GM19193 (cell line): ENCODE results near the gene ARHGDIA.

Experiments used
- POLR2A ChIP-seq: IDR thresholded peaks from 4 replicates; pipeline ENCODE4 v1.6.1; 2011; ENCODE audit not compliant: insufficient read depth, insufficient read length; ENCODE audit errors: extremely low read depth

Gene ARHGDIA

GRCh38 chr17:81870981-81871386 is at the start of gene ARHGDIA:
ARHGDIA (minus strand) TSS chr17:81871337; CDS start chr17:81869930, 1,407 bp downstream.
- TF ChIP-seq POLR2A: no peak

- no peak for TF ChIP-seq POLR2A
Observed at GRCh38 chr17:81918832-81919545, 47.9 kb upstream of the ARHGDIA start.

DNA sequence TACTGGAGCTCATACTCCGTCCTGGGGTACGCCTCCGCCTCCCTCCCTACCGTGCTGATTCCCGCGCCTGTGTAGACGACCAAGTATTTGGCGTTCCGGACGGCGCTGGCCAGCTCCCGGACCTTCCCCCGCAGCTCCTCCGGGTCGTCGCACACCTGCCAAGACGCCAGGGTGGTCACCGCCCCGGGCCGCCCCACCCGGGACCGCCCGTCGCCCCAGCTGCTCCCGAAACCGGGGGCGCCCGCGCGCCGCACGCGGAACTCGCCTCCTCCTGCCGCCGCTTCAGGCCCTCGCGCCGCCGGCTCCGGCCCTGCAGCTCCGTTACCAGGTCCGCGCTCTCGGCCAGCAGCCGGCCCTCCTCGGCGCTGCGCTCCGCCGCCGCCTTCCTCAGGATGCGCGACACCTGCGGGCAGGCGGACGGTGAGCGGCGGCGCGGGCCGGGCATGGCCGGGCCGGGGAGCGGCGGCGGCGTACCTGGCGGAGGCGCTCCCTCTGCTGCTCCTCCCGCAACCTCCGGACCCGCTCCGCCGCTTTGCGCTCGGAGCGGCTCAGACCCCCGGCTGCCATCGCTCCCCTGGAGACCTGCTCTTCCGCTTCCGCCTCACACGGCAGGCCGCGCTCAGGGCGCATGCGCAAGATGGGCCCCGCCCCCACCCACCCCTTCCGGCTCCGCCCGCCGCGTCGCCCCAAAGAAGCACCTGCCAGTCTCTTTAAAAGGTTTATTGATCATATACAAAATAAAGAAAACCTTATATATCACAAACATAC is 46.6 kb upstream of the ARHGDIA start, which contains the start of gene SIRT7:
Gene SIRT7, minus strand, starts transcription at position 612 of the 768 bp plus-strand sequence. Its CDS starts 45 bp downstream, at position 567.
- peak; percentile 85 for TF ChIP-seq POLR2A

DNA sequence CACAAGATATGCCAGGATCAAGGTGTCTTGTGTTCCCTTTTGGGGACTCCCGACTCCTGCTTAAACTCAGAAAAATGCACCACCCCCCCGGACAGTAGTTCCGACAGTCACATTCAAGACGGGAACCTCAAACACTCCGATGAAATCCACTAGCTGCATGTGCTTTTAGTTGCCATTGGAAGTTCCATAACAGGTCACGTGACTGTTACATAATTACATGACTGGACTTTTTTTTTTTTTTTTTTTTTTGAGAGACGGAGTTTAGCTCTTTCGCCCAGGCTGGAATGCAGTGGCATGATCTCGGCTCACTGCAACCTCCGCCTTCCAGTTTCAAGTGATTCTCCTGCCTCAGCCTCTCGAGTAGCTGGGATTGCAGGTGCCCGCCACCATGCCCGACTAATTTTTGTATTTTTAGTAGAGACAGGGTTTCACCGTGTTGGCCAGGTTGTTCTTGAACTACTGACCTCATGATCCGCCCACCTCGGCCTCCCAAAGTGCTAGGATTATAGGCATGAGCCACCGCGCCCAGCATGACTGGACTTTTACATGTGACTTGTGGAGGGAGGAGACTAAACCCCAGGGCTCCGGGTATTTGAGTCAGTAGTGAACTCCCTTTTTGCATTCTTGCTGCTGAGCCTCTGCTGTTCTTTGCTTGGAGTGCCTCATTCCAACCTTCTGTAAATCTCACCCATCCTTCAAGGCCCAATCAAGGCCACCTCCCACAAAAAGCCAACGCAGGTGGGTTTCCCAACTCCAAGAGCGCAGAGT is 45.3 kb upstream of the ARHGDIA start:
- TF ChIP-seq POLR2A: no peak

DNA sequence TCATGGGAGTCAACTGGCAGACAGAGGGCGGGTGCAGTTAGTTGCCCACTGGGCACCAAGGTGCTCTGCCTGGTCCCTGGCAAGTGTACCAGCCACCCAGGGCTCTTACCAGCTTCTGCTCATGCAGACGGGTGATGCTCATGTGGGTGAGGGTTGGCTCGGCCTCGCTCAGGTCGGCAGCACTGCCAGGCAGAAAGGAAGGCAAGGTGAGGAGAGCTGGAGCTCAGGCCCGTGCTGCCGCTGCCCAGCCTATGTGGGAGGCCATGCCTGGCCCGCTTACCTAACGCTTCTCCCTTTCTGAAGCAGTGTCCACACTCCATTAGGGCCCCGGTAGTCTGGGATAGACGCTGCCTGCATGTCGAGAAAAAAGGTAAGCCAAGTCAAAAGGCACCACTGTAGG is 44.2 kb upstream of the ARHGDIA start:
- no peak for TF ChIP-seq POLR2A

GRCh38 chr17:81914103-81914850 is 43.1 kb upstream of the ARHGDIA start:
- TF ChIP-seq POLR2A: peak; percentile 13

GRCh38 chr17:81913394-81914102 is 42.4 kb upstream of the ARHGDIA start:
- no peak for TF ChIP-seq POLR2A

GRCh38 chr17:81912441-81913309 is 41.5 kb upstream of the ARHGDIA start:
- TF ChIP-seq POLR2A: no peak

GRCh38 chr17:81911969-81912368 is 40.8 kb upstream of the ARHGDIA start:
- TF ChIP-seq POLR2A: no peak

- TF ChIP-seq POLR2A: peak; percentile 48
Observed at GRCh38 chr17:81911277-81911961, 40.3 kb upstream of the ARHGDIA start, which contains the start of gene PCYT2. PCYT2 (minus strand) TSS chr17:81911399; CDS start chr17:81911355, 44 bp downstream.

- no peak for TF ChIP-seq POLR2A
Observed at GRCh38 chr17:81910840-81911276, 39.7 kb upstream of the ARHGDIA start.
